HAP-1 (cell line): ENCODE measurements around the gene FERMT2.

Source experiments
- DNase-seq, 2 experiments: peaks; one replicate each; pipeline ENCODE4 v3.0.0-alpha.2; 2016 to 2020; ENCODE audit warnings: low spot score in 2 of 2
- H3K27me3 ChIP-seq: fragments of 250-450 bp; sonication (Bioruptor Pico); 2 replicates; pipeline ENCODE4 v1.5.1; 2020; ENCODE audit warnings: low read depth, mild to moderate bottlenecking, moderate library complexity
- H3K36me3 ChIP-seq: fragments of 250-450 bp; sonication (Bioruptor Pico); replicated peaks from 2 replicates; pipeline ENCODE4 v1.5.1; 2020; ENCODE audit warnings: mild to moderate bottlenecking
- H3K4me1 ChIP-seq: fragments of 250-450 bp; sonication (Bioruptor Pico); 2 replicates; pipeline ENCODE4 v1.5.1; 2020; ENCODE audit warnings: mild to moderate bottlenecking
- H3K4me3 ChIP-seq: fragments of 250-450 bp; sonication (Bioruptor Pico); 2 replicates; pipeline ENCODE4 v1.5.1; 2020; ENCODE audit warnings: mild to moderate bottlenecking, moderate library complexity
- H3K9me3 ChIP-seq: fragments of 250-450 bp; sonication (Bioruptor Pico); 2 replicates; pipeline ENCODE4 v1.5.1; 2020; ENCODE audit warnings: mild to moderate bottlenecking, moderate library complexity
- in situ Hi-C: fragments of 300-500 bp; cut with MboI; formaldehyde crosslinking; loops from 3 replicates; pipeline ENCODE4 v1.14.3; 2020; ENCODE audit warnings: low sequenced_read_pairs, inconsistent platforms, mixed read lengths

The FERMT2 gene

GRCh38 chr14:52833891-52834290 lies 117.0 kb downstream of the FERMT2 start:
- in situ Hi-C loops = no loop called here
- DNase-seq = no peak
- Histone ChIP-seq H3K36me3 (no peaks in the 10 kb centered on the region), H3K4me3 (no peak overlapping the region), H3K9me3 (no peaks in the 10 kb centered on the region; the same call in 1 of the 2 replicates), H3K4me1 (peaks cover 9% of the 10 kb centered on the region), H3K27me3 (no peaks in the 10 kb centered on the region)

DNA sequence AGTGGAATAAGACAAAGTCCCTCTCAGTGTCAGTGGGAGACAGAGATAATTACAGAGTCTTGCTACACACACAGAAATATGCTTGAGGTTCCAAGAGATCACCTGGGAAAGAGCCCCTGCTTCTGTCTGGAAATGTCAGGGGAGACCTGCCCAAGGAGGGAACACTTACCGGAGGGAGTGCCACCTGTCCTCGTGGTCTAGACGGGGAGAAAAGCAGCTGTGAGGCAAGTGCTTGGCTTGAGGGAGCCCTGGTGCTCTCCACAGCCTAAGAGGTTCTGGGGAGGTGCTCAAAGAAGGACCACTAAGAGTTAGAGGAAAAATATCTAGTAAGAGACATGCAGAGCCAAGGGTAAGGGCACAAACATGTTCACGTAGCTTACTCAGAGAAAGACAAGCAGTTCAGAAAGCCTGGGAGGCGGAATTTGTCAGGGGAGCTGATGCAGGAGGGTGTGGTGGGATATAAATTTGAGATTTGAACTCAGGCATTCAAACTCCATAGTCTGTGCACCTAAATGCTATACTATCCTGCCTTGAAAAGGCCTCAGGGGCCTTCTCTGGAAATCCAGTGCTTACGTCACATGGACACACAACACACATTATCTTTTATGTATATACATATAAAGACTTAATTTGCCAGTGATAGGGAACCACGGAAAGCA lies 121.2 kb downstream of the FERMT2 start:
- H3K4me1 ChIP-seq = peaks cover 10% of the 10 kb centered on the region
- no peaks in the 10 kb centered on the region for H3K9me3 ChIP-seq
- H3K4me3 ChIP-seq = no peak overlapping the region
- no peaks in the 10 kb centered on the region for H3K27me3 ChIP-seq
- in situ Hi-C loops = loop anchor here (10.0 kb wide), 1 partner anchor 225 kb away; no protein-coding TSS in a partner anchor
- no peak for DNase-seq
- H3K36me3 ChIP-seq = no peaks in the 10 kb centered on the region

GRCh38 chr14:52827426-52827825 lies 123.4 kb downstream of the FERMT2 start:
- H3K27me3 ChIP-seq = no peaks in the 10 kb centered on the region
- in situ Hi-C loops = loop anchor here (10.0 kb wide), 1 partner anchor 227 kb away; no protein-coding TSS in a partner anchor
- H3K36me3 ChIP-seq = no peaks in the 10 kb centered on the region
- peak; percentile 21 to 48 for DNase-seq
- no peaks in the 10 kb centered on the region for H3K9me3 ChIP-seq
- no peak overlapping the region for H3K4me3 ChIP-seq
- peaks cover 17% of the 10 kb centered on the region for H3K4me1 ChIP-seq

GRCh38 chr14:52825085-52825484 lies 125.8 kb downstream of the FERMT2 start:
- Histone ChIP-seq H3K9me3 (no peaks in the 10 kb centered on the region), H3K4me1 (peaks cover 17% of the 10 kb centered on the region), H3K36me3 (no peaks in the 10 kb centered on the region), H3K4me3 (no peak overlapping the region), H3K27me3 (no peaks in the 10 kb centered on the region)
- no peak for DNase-seq
- in situ Hi-C loops = loop anchor here (10.0 kb wide), 1 partner anchor 230 kb away; no protein-coding TSS in a partner anchor

GRCh38 chr14:52824462-52824861 lies 126.4 kb downstream of the FERMT2 start:
- in situ Hi-C loops = loop anchor here (5.0 to 25.0 kb wide), 3 partner anchors 138 to 512 kb away; partner anchors contain the start of gene PTGER2
- peaks cover 17% of the 10 kb centered on the region for H3K4me1 ChIP-seq
- no peaks in the 10 kb centered on the region for H3K27me3 ChIP-seq
- H3K36me3 ChIP-seq = no peaks in the 10 kb centered on the region
- H3K4me3 ChIP-seq = no peak overlapping the region
- H3K9me3 ChIP-seq = no peaks in the 10 kb centered on the region
- DNase-seq = no peak

- DNase-seq = no peak
- Histone ChIP-seq H3K4me1 (peaks cover 7% of the 10 kb centered on the region), H3K36me3 (no peaks in the 10 kb centered on the region), H3K4me3 (no peak overlapping the region), H3K9me3 (no peaks in the 10 kb centered on the region), H3K27me3 (no peaks in the 10 kb centered on the region)
- in situ Hi-C loops = loop anchor here (5.0 to 25.0 kb wide), 3 partner anchors 140 to 510 kb away; partner anchors contain the start of gene PTGER2
These were observed 129.0 kb downstream of the FERMT2 start for GRCh38 chr14:52821805-52822250.

DNA sequence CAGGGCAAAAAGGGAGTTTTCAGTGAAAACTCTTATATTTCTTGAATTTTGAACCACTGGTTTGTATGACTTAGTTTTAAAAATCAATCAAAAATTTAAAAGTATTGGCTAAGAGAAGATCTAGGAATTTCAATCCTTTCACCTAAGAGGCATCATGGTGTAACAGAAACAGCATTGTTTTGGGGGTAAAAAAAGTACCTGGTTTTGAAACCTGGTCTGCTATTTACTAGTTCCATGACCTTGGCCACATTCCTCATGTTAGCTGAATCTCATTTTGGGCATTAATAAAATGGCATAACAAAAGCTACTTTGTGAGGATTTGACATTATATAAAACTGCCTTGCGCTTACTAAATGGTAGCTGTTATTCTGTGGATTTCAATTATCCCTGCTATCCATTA lies 142.7 kb downstream of the FERMT2 start:
- in situ Hi-C loops = loop anchor here (25.0 kb wide), 1 partner anchor 496 kb away; the partner anchor contains the start of gene PTGER2

More for the DNA sequence above, 142.7 kb downstream of the FERMT2 start:
- H3K4me1 ChIP-seq = no peaks in the 10 kb centered on the region
- no peaks in the 10 kb centered on the region for H3K27me3 ChIP-seq
- no peak overlapping the region for H3K4me3 ChIP-seq
- no peak for DNase-seq
- H3K9me3 ChIP-seq = no peaks in the 10 kb centered on the region
- H3K36me3 ChIP-seq = no peaks in the 10 kb centered on the region
